CD4-positive, CD25-positive, alpha-beta regulatory T cell (primary cell): Measurements from ENCODE around the gene SCGB2B2. TPM values are rescaled to one million over a fixed set of nuclear protein-coding genes. Genes with fewer than 3 reads are reported as not detected.
A peak's percentile ranks its signal among the peaks of the same experiment; 100 is the strongest.

Experiments
- ATAC-seq, 2 donors: fragments of 150-1000 bp; cut with Tn5 transposase; one replicate each; pipeline ENCODE4 v1.10.0; 2021; ENCODE audit warnings: low read depth in 2 of 2, moderate number of reproducible peaks in 2 of 2, moderate library complexity in 1 of 2
- DNase-seq, 3 donors: peaks; one replicate each; pipeline versions ENCODE4 v3.0.0 to v3.0.0-alpha.2; 2012 to 2022; ENCODE audit warnings: mixed read lengths in 1 of 3
- H3K27ac ChIP-seq: one replicate; pipeline ENCODE4 v1.7.0; 2013; ENCODE audit warnings: mild to moderate bottlenecking, low read length; ENCODE audit not compliant: insufficient read depth, poor library complexity, severe bottlenecking
- H3K27me3 ChIP-seq: one replicate; pipeline ENCODE4 v1.7.0; 2013; ENCODE audit warnings: low read length; ENCODE audit not compliant: control insufficient read depth, insufficient read depth
- H3K36me3 ChIP-seq: one replicate; pipeline ENCODE4 v1.7.0; 2013; ENCODE audit warnings: mild to moderate bottlenecking, low read length, moderate library complexity; ENCODE audit not compliant: control insufficient read depth, insufficient read depth
- H3K4me1 ChIP-seq: 2 replicates; pipeline ENCODE4 v1.7.0; 2013; ENCODE audit warnings: mild to moderate bottlenecking, low read length; ENCODE audit not compliant: insufficient read depth, control insufficient read depth, poor library complexity, severe bottlenecking
- H3K4me3 ChIP-seq: one replicate; pipeline ENCODE4 v1.7.0; 2013; ENCODE audit warnings: low read depth, mild to moderate bottlenecking, low read length, moderate library complexity
- H3K9me3 ChIP-seq, 2 experiments: 1 replicate in 1 of 2; 2 replicates in 1 of 2; pipeline ENCODE4 v1.7.0; 2013; ENCODE audit warnings: low read length in 2 of 2, mild to moderate bottlenecking in 1 of 2, moderate library complexity in 1 of 2; ENCODE audit not compliant: control insufficient read depth in 2 of 2
- H3K27ac Mint-ChIP-seq, 3 donors: one replicate each; pipeline ENCODE4 v1.8.0; 2020 to 2022; ENCODE audit warnings: mild to moderate bottlenecking in 3 of 3, mixed read lengths in 3 of 3, moderate library complexity in 2 of 3
- H3K27me3 Mint-ChIP-seq: one replicate; pipeline ENCODE4 v1.8.0; 2022; ENCODE audit warnings: mild to moderate bottlenecking, mixed read lengths
- H3K36me3 Mint-ChIP-seq: one replicate; pipeline ENCODE4 v1.8.0; 2020; ENCODE audit warnings: mixed read lengths
- H3K4me1 Mint-ChIP-seq, 4 donors: one replicate each; pipeline ENCODE4 v1.8.0; 2020 to 2022; ENCODE audit warnings: mixed read lengths in 4 of 4, mild to moderate bottlenecking in 1 of 4
- H3K4me3 Mint-ChIP-seq, 4 donors: one replicate each; pipeline ENCODE4 v1.8.0; 2020 to 2022; ENCODE audit warnings: mild to moderate bottlenecking in 4 of 4, mixed read lengths in 4 of 4, moderate library complexity in 3 of 4
- H3K9me3 Mint-ChIP-seq, 7 donors: one replicate each; pipeline ENCODE4 v1.8.0; 2020 to 2022; ENCODE audit warnings: mixed read lengths in 7 of 7, mild to moderate bottlenecking in 3 of 7, moderate library complexity in 2 of 7
- polyA plus RNA-seq, 4 donors: library from polyadenylated mRNA; unstranded; fragments of 300-500 nt; fragmentation: Illumina TruSeq; gene quantifications; one replicate each; pipeline ENCODE4 v1.2.3, GENCODE V29; 2021
- total RNA-seq: library from RNA; stranded (reverse); gene quantifications from one replicate; pipeline ENCODE4 v1.2.3, GENCODE V29; 2022

SCGB2B2 gene
- total and polyA plus RNA-seq, 5 donors from 2014 or later, result 0.07 to 0.74 TPM; not detected in 3

- H3K27ac Mint-ChIP-seq, result peak overlapping the region in 1 of 3 donors; percentile 96
- H3K9me3 Mint-ChIP-seq, result peaks cover 0 to 38% (median 19%) of the 10 kb centered on the region in 7 donors
- H3K36me3 Mint-ChIP-seq, result peaks cover 37% of the 10 kb centered on the region
- H3K4me1 Mint-ChIP-seq, result peaks cover 8 to 44% (median 23%) of the 10 kb centered on the region in 4 donors
- Histone ChIP-seq H3K27me3 (peaks cover 4% of the 10 kb centered on the region), H3K4me3 (peak overlapping the region; percentile 78), H3K36me3 (peaks cover 40% of the 10 kb centered on the region), H3K4me1 (peaks cover 17% of the 10 kb centered on the region), H3K27ac (no peak overlapping the region), H3K9me3 (peaks cover 29 to 34% of the 10 kb centered on the region in 2 experiments)
- DNase-seq, result no peak
- peaks cover 16% of the 10 kb centered on the region for H3K27me3 Mint-ChIP-seq
- H3K4me3 Mint-ChIP-seq, result peak overlapping the region; percentile 93 to 99 (median 97)
- ATAC-seq, result no peak
Measured at GRCh38 chr19:34678421-34678820, 1.5 kb upstream of the SCGB2B2 start.

DNA sequence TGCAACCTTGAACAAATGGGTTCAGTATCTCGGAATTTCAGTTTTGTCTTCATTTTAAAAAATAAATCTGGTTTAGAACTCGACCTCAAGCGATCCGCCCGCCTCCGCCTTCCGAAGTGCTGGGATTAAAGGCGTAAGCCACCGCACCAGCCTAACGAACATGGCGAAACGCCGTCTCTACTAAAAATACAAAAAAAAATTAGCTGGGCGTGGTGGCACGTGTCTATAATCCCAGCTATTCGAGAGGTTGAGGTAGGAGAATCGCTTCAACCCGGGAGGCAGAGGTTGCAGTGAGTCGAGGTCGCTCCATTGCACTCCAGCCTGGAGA is 1.1 kb upstream of the SCGB2B2 start:
- H3K4me3 ChIP-seq, result peak overlapping the region; percentile 78
- H3K27me3 ChIP-seq, result peaks cover 6% of the 10 kb centered on the region
- peak overlapping the region; percentile 83 for H3K27ac ChIP-seq
- H3K4me1 Mint-ChIP-seq, result peaks cover 8 to 44% (median 23%) of the 10 kb centered on the region in 4 donors
- peaks cover 17% of the 10 kb centered on the region for H3K4me1 ChIP-seq
- no peak for DNase-seq
- H3K27me3 Mint-ChIP-seq, result peaks cover 20% of the 10 kb centered on the region
- ATAC-seq, result no peak
- peaks cover 37% of the 10 kb centered on the region for H3K36me3 ChIP-seq
- peaks cover 25 to 30% of the 10 kb centered on the region in 2 experiments for H3K9me3 ChIP-seq
- peak overlapping the region; percentile 93 to 100 (median 96) for H3K27ac Mint-ChIP-seq
- peaks cover 0 to 35% (median 19%) of the 10 kb centered on the region in 7 donors for H3K9me3 Mint-ChIP-seq
- H3K36me3 Mint-ChIP-seq, result peaks cover 35% of the 10 kb centered on the region
- H3K4me3 Mint-ChIP-seq, result peak overlapping the region; percentile 93 to 99 (median 97)

DNA sequence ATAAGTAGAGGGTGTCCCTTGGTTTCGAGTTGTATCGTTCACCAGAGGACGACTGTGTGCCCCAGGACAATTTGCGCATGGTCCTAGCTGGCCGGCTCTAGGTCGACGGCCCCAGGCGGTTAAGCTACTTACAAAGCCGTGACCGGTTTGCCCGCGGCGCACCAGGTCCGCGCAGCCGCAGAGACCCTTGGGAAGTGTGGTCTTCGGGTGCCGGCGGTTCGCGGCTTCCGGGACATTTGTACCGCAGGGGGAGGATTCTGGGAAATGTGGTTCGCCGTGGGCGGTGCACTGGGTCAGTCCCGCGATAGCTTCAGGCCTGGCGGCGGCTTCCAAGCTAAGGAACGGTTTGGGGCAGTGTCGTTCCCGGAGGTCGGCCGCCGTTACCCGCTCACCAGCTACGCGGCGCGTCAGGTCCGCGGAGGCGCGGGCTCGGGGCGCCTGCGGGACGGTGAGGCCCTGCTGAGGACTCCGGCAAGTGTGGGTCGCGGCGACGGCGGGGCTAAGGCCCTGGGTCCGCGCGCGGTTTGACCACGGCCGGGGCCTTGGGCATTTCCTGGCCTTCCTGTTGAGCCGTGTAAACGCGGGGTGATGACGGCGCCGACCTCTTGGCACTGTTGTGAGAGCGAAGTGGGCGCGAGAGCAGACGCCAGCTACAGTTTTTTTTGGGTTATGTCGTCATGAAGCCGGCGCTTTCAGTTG is 576 bp upstream of the SCGB2B2 start, which contains the start of gene ZNF302:
ZNF302 (plus strand) TSS at position 293 of the 699 bp plus-strand sequence. CDS start 1,127 bp downstream, outside the sequence.
- H3K9me3 Mint-ChIP-seq, result peaks cover 3 to 30% (median 15%) of the 10 kb centered on the region in 7 donors
- DNase-seq, result peak; percentile 87 to 98 (median 93)
- H3K4me1 Mint-ChIP-seq, result peaks cover 8 to 44% (median 23%) of the 10 kb centered on the region in 4 donors
- Histone ChIP-seq H3K27ac (peak within 1 kb of the TSS; percentile 83), H3K36me3 (peaks cover 32% of the 10 kb centered on the region), H3K9me3 (peaks cover 21 to 25% of the 10 kb centered on the region in 2 experiments), H3K4me3 (peak within 1 kb of the TSS; percentile 89), H3K4me1 (peaks cover 17% of the 10 kb centered on the region), H3K27me3 (peaks cover 6% of the 10 kb centered on the region)
- peaks cover 30% of the 10 kb centered on the region for H3K36me3 Mint-ChIP-seq
- peak within 1 kb of the TSS; percentile 96 to 100 (median 97) for H3K27ac Mint-ChIP-seq
- peak within 1 kb of the TSS; percentile 93 to 99 (median 97) for H3K4me3 Mint-ChIP-seq
- peaks cover 23% of the 10 kb centered on the region for H3K27me3 Mint-ChIP-seq
- ATAC-seq, result peak; percentile 91 to 93

DNA sequence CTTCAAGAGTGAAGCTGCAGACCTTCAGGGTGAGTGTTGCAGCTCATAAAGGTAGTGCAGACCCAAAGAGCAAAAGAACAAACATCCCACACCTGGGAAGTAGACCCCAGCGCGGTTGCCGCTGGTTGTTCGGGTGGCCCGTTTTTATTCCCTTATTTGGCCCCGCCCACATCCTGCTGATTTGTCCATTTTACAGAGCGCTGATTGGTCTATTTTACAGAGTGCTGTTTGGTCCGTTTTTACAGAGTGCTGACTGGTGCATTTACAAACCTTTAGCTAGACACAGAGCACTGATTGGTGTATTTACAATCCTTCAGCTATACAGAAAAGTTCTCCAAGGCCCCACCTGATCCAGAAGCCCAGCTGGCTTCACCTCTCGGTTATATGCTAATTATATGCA is 1.0 kb downstream of the SCGB2B2 start:
- peak overlapping the region in 3 of 4 donors; percentile 11 to 98 (median 93) for H3K4me3 Mint-ChIP-seq
- Histone ChIP-seq H3K27me3 (peaks cover 6% of the 10 kb centered on the region), H3K4me3 (no peak overlapping the region), H3K27ac (no peak overlapping the region), H3K9me3 (peaks cover 6 to 11% of the 10 kb centered on the region in 2 experiments), H3K36me3 (peaks cover 15% of the 10 kb centered on the region), H3K4me1 (peaks cover 17% of the 10 kb centered on the region)
- H3K27me3 Mint-ChIP-seq, result peaks cover 24% of the 10 kb centered on the region
- H3K36me3 Mint-ChIP-seq, result peaks cover 19% of the 10 kb centered on the region
- H3K4me1 Mint-ChIP-seq, result peaks cover 8 to 44% (median 23%) of the 10 kb centered on the region in 4 donors
- DNase-seq (no peak), ATAC-seq (no peak)
- no peak overlapping the region for H3K27ac Mint-ChIP-seq
- H3K9me3 Mint-ChIP-seq, result peaks cover 4 to 22% (median 13%) of the 10 kb centered on the region in 7 donors

- H3K27me3 Mint-ChIP-seq, result peaks cover 28% of the 10 kb centered on the region
- peak overlapping the region in 2 of 4 donors; percentile 42 to 54 for H3K4me3 Mint-ChIP-seq
- H3K4me1 ChIP-seq, result peaks cover 17% of the 10 kb centered on the region
- no peak overlapping the region for H3K27ac ChIP-seq
- H3K9me3 ChIP-seq, result peaks cover 2 to 5% of the 10 kb centered on the region in 2 experiments
- peaks cover 4 to 16% (median 8%) of the 10 kb centered on the region in 7 donors for H3K9me3 Mint-ChIP-seq
- no peak overlapping the region for H3K27ac Mint-ChIP-seq
- H3K36me3 Mint-ChIP-seq, result peaks cover 13% of the 10 kb centered on the region
- ATAC-seq (no peak), DNase-seq (no peak)
- H3K27me3 ChIP-seq, result peaks cover 6% of the 10 kb centered on the region
- H3K4me1 Mint-ChIP-seq, result peaks cover 8 to 40% (median 22%) of the 10 kb centered on the region in 4 donors
- H3K4me3 ChIP-seq, result no peak overlapping the region
- H3K36me3 ChIP-seq, result peaks cover 9% of the 10 kb centered on the region
Measured at GRCh38 chr19:34675250-34675649, 1.7 kb downstream of the SCGB2B2 start.

GRCh38 chr19:34673590-34673989 is 3.4 kb downstream of the SCGB2B2 start:
- H3K36me3 ChIP-seq, result no peaks in the 10 kb centered on the region
- H3K27me3 ChIP-seq, result peaks cover 6% of the 10 kb centered on the region
- peaks cover 13% of the 10 kb centered on the region for H3K4me1 ChIP-seq
- H3K4me1 Mint-ChIP-seq, result peaks cover 3 to 24% (median 10%) of the 10 kb centered on the region in 4 donors
- peaks cover 0 to 14% (median 4%) of the 10 kb centered on the region in 7 donors for H3K9me3 Mint-ChIP-seq
- DNase-seq (no peak), ATAC-seq (no peak)
- no peaks in the 10 kb centered on the region for H3K9me3 ChIP-seq
- no peak overlapping the region for H3K4me3 ChIP-seq
- H3K36me3 Mint-ChIP-seq, result no peaks in the 10 kb centered on the region
- H3K27ac ChIP-seq, result no peak overlapping the region
- H3K27ac Mint-ChIP-seq, result no peak overlapping the region
- no peak overlapping the region for H3K4me3 Mint-ChIP-seq
- peaks cover 28% of the 10 kb centered on the region for H3K27me3 Mint-ChIP-seq

DNA sequence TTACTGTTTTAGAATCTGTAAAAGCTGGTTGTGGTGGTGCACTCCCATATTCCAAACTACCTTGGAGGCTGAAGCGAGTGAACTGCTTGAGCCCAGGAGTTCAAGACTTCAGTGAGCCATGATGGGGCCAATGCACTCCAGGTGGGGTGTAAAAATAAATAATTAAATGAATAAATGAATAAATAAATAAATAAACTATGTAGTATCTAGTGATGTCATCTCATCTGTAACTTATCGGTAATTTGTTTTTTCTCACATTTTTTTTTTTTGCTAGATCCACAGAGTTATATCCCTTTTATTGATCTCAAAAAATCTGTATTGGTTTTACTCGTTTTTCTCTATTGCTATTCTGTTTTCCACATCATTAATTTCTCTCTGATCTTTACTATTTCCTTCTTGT is 5.0 kb downstream of the SCGB2B2 start:
- Mint-ChIP-seq H3K36me3 (no peaks in the 10 kb centered on the region), H3K27ac (no peak overlapping the region), H3K4me3 (no peak overlapping the region), H3K4me1 (peaks cover 4 to 16% (median 10%) of the 10 kb centered on the region in 4 donors), H3K9me3 (peaks cover 0 to 6% (median 0%) of the 10 kb centered on the region in 7 donors), H3K27me3 (peaks cover 28% of the 10 kb centered on the region)
- no peak overlapping the region for H3K4me3 ChIP-seq
- H3K36me3 ChIP-seq, result no peaks in the 10 kb centered on the region
- H3K27me3 ChIP-seq, result peaks cover 6% of the 10 kb centered on the region
- peaks cover 13% of the 10 kb centered on the region for H3K4me1 ChIP-seq
- ATAC-seq, result no peak
- H3K9me3 ChIP-seq, result no peaks in the 10 kb centered on the region
- DNase-seq, result no peak
- H3K27ac ChIP-seq, result no peak overlapping the region
